ENCODE data around the gene WWOX.

WWOX gene

GRCh38 chr16:78552106-78552675 is 452.7 kb downstream of the WWOX start:
- in situ Hi-C loops (cut with HindIII; ENCODE audit: low sequenced_read_pairs): no loop called here

DNA sequence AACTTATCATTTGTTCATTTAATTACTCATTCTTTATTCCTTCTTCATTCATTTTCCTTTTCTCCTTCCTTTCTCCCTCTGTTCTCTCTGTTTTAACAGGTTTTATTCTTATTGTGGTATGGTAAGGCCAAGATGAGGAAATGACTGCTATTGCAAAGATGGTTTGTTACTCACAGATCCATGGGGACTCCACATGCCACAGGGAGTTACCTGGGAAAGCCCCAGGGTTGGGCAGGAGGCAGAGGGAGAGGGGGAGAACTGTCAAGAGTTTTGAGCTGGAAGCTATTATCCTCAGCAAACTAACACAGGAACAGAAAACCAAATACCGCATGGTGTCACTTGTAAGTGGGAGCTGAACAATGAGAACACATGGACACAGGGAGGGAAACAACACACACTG is 453.3 kb downstream of the WWOX start:
- in situ Hi-C loops (cut with HindIII; ENCODE audit: low sequenced_read_pairs): no loop called here

DNA sequence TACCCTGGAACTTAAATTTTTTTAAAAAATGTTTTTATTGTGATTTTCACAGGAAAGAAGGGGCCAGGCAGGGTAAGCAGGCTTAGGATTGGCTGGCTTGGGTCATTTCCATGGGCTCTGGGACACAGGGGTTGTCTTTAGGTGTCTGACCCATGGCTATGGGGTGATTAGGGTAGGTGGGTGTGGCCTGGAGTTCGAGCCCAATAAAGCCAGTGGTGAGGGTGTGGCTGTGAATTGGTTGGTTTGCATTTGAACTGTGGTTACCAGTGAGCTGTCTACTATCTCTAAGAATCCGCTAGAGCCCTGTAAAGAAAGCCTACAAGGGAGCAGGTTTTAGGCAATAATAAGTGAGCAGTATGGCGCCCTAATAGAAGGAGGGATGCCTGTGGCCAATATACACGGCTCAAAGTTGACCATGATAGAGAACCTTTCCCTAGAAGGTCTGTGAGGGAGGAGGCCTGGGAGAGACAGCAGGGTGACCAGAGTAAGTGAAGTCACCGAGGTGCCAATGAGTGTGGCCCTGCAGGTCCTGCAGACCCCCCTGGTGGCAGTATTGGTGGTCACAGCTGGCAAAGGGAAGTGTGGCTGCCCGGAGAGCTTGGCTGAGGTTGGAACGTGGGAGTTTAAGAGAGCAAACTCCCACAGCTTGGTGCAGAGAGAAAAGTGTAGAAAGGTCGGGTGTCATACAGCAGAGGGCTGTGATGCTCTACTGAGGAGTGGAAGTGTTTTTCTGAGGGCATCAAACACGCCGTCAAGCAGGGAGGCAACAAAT is 454.0 kb downstream of the WWOX start:
- in situ Hi-C loops (cut with HindIII; ENCODE audit: low sequenced_read_pairs): no loop called here

DNA sequence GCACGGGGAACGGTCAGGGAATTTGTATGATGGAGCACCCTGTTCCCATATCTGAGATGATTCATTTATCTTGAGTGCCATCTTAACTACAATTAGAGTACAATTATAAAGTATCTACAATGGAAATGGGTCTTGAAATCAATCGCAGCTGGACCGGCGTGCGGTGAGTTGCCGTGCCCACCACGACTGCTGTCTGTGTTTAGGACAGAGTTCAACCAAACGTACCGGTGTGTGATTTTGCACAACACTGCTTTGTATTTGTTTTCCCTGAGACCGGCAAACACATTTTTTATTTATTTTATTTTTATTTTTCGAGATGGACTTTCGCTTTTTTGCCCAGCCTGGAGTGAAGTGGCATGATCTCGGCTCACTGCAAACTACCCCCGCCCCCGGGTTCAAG is 457.0 kb downstream of the WWOX start:
- in situ Hi-C loops (cut with HindIII; ENCODE audit: low sequenced_read_pairs): no loop called here

- in situ Hi-C loops (cut with HindIII; ENCODE audit: low sequenced_read_pairs): no loop called here
Observed at GRCh38 chr16:78560997-78561396, 461.5 kb downstream of the WWOX start.

- in situ Hi-C loops (cut with HindIII; ENCODE audit: low sequenced_read_pairs): no loop called here
Observed at GRCh38 chr16:78562111-78562510, 462.7 kb downstream of the WWOX start.

GRCh38 chr16:78562650-78563049 is 463.2 kb downstream of the WWOX start:
- in situ Hi-C loops (cut with HindIII; ENCODE audit: low sequenced_read_pairs): no loop called here

DNA sequence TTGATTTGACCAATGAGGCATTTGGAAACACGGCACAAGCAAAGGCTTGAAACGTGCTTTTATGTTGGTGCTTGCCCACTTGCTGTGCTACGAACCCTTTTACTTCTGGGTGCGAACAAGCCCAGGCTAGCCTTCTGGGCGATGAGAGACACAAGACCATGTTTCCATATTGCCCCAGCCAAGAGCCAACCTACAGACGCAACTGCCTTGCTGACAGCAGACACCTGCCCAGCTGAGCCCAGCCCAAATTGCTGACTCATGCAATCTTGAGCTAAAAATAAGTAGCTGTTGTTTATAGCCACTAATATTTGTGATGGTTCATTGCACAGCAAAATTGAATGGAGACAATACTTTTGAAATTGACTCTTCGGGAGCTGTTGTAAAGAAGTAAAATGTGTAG is 464.5 kb downstream of the WWOX start:
- in situ Hi-C loops (cut with HindIII; ENCODE audit: low sequenced_read_pairs): no loop called here

- in situ Hi-C loops (cut with HindIII; ENCODE audit: low sequenced_read_pairs): no loop called here
Observed at GRCh38 chr16:78566397-78567073, 467.1 kb downstream of the WWOX start.

DNA sequence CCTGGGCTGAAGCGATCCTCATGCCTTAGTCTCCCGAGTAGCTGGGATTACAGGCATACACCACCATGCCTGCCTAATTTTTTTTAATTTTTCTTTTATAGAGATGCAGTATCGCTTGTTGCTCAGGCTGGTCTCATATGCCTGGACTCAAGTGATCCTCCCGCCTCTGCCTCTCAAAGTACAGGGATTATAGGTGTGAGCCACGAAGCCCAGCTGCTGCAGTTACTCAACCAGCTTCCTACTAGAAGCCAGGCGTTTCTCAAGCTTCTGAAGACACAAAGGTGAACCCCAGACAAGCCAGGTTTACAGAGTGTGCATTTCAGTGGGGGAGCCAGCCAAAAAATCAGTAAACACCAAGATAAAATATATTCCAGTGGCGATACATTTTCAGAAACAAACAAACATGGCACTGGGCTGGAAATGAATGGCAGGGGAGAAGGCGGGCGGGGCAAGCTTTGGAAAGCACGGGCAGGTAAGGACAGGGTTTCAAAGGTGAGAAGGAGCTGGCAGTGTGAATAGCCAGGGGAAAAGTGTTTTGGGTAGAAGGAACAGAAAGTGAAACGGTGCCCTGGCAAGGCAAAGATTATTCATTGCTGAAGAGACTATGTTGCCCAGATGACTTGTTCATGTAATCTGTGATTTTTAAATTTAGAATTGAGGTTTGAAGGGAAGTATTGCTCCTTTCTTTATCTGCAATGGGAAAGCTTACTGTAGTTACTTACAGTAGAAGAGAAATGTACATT is 471.1 kb downstream of the WWOX start:
- in situ Hi-C loops (cut with HindIII; ENCODE audit: low sequenced_read_pairs): no loop called here

DNA sequence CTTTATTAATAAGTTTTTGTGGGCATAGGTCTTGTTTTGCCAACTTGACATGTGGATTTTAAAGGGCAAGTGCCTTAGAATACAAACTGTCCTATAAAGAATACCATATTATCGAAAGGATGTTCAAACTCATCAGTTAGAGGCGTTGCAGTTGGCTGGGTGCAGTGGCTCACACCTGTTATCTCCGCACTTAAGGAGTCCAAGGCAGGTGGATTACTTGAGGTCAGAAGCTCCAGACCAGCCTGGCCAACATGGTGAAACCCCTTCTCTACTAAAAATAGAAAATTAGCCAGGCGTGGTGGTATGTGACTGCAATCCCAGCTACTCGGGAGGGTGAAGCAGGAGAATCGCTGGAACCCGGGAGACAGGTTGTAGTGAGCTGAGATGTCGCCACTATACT is 472.0 kb downstream of the WWOX start:
- in situ Hi-C loops (cut with HindIII; ENCODE audit: low sequenced_read_pairs): no loop called here

DNA sequence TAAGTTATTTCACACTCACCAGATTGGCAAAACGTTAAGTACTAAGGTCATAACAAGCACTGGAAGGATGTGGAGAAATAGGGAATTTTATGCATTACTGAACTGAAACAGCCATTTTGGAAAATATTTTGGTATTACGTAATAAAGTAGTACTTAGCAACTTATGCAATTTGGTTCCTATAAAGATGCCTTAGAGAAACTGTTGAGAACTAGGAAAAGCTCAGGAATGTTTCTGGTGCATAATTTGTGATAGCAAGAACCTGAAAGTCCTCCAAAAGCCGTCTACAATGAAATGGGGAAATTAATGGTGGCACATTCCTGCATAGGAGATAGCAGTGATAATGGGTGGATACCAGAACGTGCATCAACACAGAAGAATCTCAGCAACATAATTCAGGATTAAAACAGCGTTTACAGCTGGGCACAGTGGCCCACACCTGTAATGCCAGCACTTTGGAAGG is 472.5 kb downstream of the WWOX start:
- in situ Hi-C loops (cut with HindIII; ENCODE audit: low sequenced_read_pairs): no loop called here

GRCh38 chr16:78574571-78574970 is 475.1 kb downstream of the WWOX start:
- in situ Hi-C loops (cut with HindIII; ENCODE audit: low sequenced_read_pairs): no loop called here

- in situ Hi-C loops (cut with HindIII; ENCODE audit: low sequenced_read_pairs): no loop called here
Observed at GRCh38 chr16:78576941-78577340, 477.5 kb downstream of the WWOX start.

- in situ Hi-C loops (cut with HindIII; ENCODE audit: low sequenced_read_pairs): no loop called here
Observed at GRCh38 chr16:78577630-78578029, 478.2 kb downstream of the WWOX start.

DNA sequence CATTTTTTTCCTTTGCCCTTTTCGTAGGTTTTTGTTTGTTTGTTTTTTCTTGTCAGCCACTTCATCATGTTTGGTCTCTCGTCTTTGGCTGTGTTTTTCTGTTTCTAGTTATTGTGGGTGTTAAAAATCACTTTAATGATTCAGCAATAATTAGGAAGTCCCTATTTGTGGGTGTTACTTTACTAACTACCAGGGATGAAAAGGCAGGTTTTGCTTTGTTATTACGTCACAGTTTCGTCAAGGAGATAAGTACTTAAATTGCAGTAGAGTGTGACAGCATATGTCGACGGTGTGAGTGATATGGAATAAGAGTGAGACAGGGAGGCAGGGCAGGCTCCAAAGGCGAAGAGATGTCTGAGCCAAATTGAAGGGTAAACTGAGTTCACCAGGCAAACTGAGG is 479.6 kb downstream of the WWOX start:
- in situ Hi-C loops (cut with HindIII; ENCODE audit: low sequenced_read_pairs): no loop called here

DNA sequence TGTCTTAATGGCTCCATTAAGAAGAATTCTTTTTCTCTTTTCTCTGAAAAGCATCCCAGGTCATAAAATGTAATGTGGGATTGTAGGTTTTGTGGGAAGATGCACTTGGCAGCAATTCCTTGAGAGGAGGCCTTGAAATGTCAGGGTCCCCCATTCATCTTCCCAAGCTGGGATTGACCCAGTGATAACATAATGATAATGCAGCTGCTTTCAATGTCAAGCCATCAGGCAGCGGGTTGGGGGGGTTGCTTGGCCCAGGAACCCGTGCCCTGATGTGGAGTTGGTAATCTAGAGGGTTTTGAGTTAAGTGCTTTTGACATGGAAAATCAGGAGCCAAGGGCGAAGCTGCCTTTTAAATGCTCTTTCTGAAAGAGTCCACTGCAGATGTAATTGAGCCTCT is 484.0 kb downstream of the WWOX start:
- in situ Hi-C loops (cut with HindIII; ENCODE audit: low sequenced_read_pairs): no loop called here

DNA sequence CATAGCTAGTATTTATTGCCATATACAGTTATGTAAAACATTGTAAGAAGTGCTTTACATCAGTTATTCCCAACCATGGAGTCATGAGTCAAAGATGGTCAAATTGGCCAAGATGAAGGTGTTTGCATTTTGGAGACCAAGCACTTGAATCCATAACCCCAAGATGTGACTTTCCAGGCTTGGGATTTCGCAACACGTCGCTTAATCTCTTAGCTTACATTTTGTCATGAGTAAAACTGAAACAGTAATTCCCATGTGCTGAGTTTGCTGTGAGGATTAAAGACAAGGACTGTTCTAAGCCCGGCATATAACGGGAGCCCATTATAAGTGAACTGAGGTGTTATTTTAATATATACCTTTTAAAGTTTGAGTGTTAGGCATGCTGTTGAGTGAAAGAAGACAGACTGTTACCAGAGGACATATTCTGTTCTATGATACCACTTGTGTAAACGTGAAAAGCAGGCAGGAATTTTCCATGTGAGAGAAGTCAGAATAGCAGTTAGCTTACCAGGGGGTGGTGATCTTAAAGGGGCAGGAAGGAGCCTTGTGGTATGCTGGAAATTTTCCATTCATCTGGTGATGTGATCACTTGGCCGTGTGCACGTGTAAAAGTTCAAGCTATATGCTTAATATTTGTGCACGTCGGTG is 484.9 kb downstream of the WWOX start:
- in situ Hi-C loops (cut with HindIII; ENCODE audit: low sequenced_read_pairs): no loop called here

DNA sequence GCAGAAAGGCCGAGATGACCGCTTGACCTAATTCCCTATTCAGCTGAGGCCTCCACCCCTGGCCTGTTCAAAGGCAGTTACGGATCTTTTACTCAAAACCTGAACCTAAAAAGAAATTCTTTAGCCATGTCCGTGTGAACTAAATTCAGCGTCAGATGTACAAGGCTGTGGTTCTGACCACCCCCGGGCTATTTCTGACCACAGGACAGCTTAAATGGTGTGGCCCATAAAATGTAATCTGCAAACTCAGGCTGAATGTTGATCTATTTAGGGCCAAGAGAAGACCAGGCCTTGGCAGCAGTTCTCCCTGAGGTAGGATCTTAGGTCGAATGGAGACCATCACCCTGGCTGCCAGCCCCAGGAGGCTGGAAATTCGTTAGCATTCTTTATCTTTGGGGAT is 485.5 kb downstream of the WWOX start:
- in situ Hi-C loops (cut with HindIII; ENCODE audit: low sequenced_read_pairs): no loop called here

- in situ Hi-C loops (cut with HindIII; ENCODE audit: low sequenced_read_pairs): no loop called here
Observed at GRCh38 chr16:78589331-78589730, 489.9 kb downstream of the WWOX start.

DNA sequence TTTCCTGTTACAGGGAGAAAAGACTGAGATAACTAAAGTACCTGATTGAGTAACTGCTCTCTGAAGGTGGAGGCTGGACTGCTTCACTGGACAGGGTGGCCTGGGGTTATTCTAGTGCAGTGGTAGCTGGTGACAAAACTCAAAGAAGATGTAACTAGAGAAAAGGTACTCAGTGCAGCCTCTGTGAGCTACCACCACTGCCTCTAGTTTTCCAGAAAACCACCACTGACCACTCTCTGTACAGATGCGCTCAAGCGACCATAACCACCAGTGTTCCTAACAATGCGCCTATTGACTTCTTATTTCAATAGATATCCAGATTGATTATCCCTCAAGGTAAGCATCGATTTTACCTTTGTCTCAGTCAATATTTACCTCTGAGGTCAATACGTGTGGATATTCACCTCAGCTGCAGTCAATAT is 492.2 kb downstream of the WWOX start:
- in situ Hi-C loops (cut with HindIII; ENCODE audit: low sequenced_read_pairs): no loop called here
